Duodenal mucosa (tissue), 2 donors: Measurements from ENCODE around the gene PDLIM1.

Experiments
- H3K27ac ChIP-seq: one replicate; pipeline ENCODE4 v1.7.0; 2013; ENCODE audit warnings: low read depth, low read length
- H3K27me3 ChIP-seq, 2 donors: one replicate each; pipeline ENCODE4 v1.7.0; 2013; ENCODE audit warnings: low read length in 2 of 2, control low read depth in 1 of 2; ENCODE audit not compliant: insufficient read depth in 2 of 2, control insufficient read depth in 1 of 2
- H3K36me3 ChIP-seq, 2 donors: one replicate each; pipeline ENCODE4 v1.7.0; 2013; ENCODE audit warnings: low read length in 2 of 2, control low read depth in 1 of 2; ENCODE audit not compliant: insufficient read depth in 2 of 2, control insufficient read depth in 1 of 2
- H3K4me1 ChIP-seq, 2 donors: one replicate each; pipeline ENCODE4 v1.7.0; 2013; ENCODE audit warnings: low read length in 2 of 2, control low read depth in 1 of 2; ENCODE audit not compliant: insufficient read depth in 2 of 2, control insufficient read depth in 1 of 2
- H3K4me3 ChIP-seq, 2 donors: one replicate each; pipeline ENCODE4 v1.7.0; 2013; ENCODE audit warnings: low read length in 2 of 2, low read depth in 1 of 2
- H3K9ac ChIP-seq, 2 donors: one replicate each; pipeline ENCODE4 v1.7.0; 2013; ENCODE audit warnings: low read length in 2 of 2, low read depth in 1 of 2
- H3K9me3 ChIP-seq, 2 donors: one replicate each; pipeline ENCODE4 v1.7.0; 2013; ENCODE audit warnings: low read length in 2 of 2, control low read depth in 1 of 2; ENCODE audit not compliant: control insufficient read depth in 1 of 2

PDLIM1 gene

DNA sequence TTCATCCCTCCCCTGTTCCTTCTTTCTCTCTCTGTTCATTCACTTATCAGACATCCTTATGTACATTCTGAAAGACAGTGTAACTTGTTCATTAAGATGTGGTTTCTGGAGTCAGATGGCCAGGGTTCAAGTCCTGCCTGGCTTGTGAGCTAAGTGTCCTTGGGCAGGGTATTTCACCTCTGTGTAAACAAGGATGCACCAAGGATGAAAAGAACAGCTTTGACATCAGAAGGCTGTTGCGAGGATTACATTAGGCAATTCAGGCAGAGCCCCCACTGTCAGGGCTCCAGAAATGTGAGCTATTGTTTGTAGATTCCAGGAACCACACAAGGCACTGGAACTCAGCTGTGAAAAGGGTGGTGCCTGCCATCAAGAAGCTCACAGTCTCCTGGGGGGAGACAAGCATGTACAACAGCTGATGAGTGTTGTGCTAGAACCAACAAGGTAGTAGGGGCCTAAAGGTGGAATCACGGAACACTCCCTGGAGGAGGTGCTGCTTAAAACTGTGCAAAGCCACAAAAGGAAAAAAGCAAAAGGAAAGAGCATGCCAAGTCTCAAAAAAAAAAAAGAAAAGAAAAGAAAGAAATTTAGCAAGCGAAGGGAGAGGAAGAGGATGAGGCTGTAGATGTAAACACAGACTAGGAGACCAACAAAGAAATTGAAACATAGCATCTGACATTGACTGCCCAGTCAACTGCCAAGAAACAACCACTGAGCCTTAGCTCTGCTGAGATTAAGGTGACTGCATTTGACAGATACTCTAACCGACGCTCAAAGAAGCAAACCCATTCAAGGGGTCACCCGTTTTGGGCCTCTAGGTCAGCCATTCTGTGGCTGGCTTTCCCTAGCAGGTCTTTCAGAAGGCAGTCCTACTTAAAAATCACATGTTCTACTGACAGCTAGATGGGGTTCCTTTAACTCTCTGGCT, 12.5 kb downstream of the PDLIM1 start:
- H3K9ac ChIP-seq: no peak overlapping the region
- no peaks in the 10 kb centered on the region for H3K36me3 ChIP-seq
- no peaks in the 10 kb centered on the region for H3K27me3 ChIP-seq
- H3K9me3 ChIP-seq: no peaks in the 10 kb centered on the region
- peak overlapping the region; percentile 34 for H3K27ac ChIP-seq
- peak overlapping the region in 1 of 2 donors; percentile 11 for H3K4me3 ChIP-seq
- peaks cover 49 to 54% of the 10 kb centered on the region in 2 donors for H3K4me1 ChIP-seq

DNA sequence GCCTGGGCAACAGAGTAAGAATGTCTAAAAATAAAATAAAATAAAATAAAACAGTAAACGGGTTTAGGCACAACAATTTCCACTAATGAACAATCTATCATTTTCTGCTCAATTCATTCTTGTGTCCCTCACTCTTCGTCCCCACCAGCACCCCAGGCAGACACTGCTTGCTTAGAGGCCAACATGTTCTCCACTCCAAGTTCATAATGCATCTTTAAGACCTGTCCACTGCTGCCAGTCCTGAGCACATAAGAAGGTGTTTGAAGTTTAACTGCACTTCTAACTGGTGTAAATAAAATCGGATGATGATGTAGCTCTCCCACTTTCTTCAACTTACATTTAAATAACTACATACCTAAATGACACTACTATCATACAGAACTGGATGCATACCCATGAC, 13.2 kb downstream of the PDLIM1 start:
- no peak overlapping the region for H3K9ac ChIP-seq
- H3K4me3 ChIP-seq: no peak overlapping the region
- no peak overlapping the region for H3K27ac ChIP-seq
- H3K9me3 ChIP-seq: no peaks in the 10 kb centered on the region
- H3K36me3 ChIP-seq: no peaks in the 10 kb centered on the region
- H3K27me3 ChIP-seq: no peaks in the 10 kb centered on the region
- peaks cover 53 to 61% of the 10 kb centered on the region in 2 donors for H3K4me1 ChIP-seq

DNA sequence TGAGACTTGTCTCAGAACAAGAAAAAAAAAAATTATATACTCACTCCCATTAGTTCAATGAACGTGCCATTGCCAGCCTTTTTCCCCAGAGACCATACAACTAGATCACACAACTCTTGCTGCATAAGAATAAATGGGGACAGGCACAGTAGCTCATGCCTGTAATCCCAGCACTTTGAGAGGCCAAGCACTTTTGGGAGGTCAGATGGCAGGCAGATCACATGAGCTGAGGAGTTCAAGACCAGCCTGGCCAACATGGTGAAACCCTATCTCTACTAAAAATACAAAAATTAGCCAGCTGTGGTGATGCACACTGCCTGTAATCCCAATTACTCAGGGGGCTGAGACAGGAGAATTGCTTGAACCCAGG, 13.6 kb downstream of the PDLIM1 start:
- Histone ChIP-seq H3K27me3 (no peaks in the 10 kb centered on the region), H3K4me1 (peaks cover 50 to 57% of the 10 kb centered on the region in 2 donors), H3K9me3 (no peaks in the 10 kb centered on the region), H3K9ac (no peak overlapping the region), H3K27ac (no peak overlapping the region), H3K4me3 (no peak overlapping the region), H3K36me3 (no peaks in the 10 kb centered on the region)

DNA sequence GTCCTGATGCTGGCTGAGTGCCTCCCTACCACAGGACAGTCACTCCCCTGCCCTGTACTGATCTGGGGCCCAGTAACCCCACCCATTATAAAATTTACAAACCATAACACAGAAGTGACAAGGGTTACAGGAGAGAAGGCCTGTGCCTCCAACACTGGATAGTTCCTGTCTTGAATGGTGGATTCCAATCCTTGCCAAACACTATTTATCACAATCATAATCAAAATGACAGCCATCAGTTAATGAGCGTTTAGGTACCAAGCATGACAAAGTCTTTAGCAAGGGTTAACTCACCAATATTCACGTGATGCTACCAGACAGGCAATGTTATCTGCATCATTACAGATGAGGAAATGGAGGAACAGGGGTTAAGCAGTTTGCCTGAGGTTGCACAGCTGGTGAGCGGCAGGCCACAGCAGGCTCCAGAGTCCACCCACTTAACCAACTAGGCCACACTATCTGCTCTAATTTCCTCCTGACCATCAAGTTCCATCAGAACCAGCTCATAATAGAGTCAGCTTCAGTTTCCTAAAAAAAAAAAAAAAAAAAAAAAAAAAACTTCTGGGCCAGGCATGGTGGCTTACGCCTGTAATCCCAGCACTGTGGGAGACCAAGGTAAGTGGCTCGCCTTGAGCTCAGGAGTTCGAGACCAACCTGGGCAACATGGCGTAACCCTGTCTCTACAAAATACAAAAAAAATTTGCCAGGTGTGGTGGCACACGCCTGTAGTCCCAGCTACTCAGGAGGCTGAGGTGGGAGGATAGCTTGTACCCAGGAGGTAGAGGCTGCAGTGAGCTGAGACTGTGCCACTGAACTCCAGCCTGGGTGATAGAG, 14.2 kb downstream of the PDLIM1 start:
- Histone ChIP-seq H3K27me3 (no peaks in the 10 kb centered on the region), H3K4me3 (no peak overlapping the region), H3K9ac (peak overlapping the region in 1 of 2 donors; percentile 36), H3K4me1 (peaks cover 46 to 56% of the 10 kb centered on the region in 2 donors), H3K36me3 (no peaks in the 10 kb centered on the region), H3K27ac (peak overlapping the region; percentile 72), H3K9me3 (no peaks in the 10 kb centered on the region)

DNA sequence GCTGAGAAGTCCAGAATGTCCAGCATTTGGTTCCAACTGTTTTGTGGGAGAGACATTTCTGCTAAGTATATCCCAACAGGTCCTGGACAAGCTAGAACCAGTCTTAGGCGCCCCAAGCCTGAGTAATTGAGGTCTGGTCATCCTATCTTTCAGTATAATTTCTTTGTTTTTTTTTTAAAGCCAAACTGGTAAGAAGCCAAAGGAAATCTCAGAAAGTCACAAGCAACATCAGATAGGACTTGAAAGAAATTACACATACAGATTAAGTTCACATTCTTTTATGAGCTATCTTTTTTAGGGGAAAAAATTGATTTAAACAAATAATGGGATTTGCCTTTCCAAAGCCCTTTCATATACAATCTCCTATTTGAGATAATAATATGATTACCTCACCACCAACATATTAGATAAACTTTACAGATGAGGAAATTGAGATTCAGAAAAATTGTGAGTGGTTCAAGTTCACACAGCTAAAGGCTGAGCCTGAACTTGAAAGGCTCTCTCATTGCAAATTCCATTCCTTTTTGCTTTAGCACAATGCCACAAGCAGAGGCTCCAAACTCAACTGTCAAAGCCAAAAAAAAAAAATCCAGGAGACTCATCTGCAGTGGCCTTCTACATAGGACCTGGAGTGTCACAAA, 15.0 kb downstream of the PDLIM1 start:
- H3K4me1 ChIP-seq: peaks cover 46 to 59% of the 10 kb centered on the region in 2 donors
- H3K4me3 ChIP-seq: no peak overlapping the region
- H3K9me3 ChIP-seq: no peaks in the 10 kb centered on the region
- H3K36me3 ChIP-seq: no peaks in the 10 kb centered on the region
- H3K27ac ChIP-seq: peak overlapping the region; percentile 72
- no peak overlapping the region for H3K9ac ChIP-seq
- H3K27me3 ChIP-seq: no peaks in the 10 kb centered on the region

DNA sequence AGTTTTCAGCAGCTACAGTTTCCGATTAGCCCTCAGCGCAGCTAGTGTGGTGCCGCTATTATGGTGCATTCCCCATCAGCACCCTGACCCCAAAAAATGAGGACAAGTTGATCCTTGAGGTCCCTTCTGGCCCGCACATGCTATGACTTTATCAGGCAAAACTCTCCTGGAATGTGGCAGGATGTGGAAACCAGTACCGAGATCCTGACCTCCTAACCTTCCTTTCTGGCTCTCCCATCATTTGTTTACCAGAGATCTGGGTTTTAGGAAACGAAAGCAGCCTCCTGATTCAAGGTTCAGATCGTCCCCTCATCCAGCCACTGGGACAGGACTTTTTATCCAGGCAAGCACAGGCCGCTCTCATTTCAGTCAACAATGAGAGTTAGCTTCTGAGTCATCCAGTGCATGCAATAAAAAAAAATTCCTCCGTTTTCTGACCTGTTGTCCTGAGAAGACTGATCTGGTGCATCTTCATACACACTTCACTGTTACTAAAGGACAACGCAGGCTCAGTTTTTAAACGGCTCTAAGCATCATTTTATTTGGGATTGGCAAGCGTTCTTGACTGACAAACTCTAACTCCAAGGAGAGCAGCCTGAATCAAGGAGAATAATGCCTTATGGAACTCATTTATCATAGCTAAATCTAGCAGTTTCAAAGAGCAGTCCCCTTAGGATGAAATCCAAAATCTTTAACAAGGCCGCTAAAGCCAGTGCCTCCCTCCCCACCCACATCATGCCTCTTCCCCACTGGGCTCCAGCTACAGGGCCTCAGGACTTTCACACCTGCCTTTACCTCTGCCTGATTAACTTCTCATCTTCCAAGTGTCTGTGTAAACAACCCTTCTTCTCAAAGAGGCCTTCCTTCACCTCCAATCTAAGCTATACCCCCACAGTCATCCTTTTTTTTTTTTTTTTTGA, 17.1 kb downstream of the PDLIM1 start:
- H3K4me1 ChIP-seq: peaks cover 51 to 54% of the 10 kb centered on the region in 2 donors
- H3K36me3 ChIP-seq: peaks cover 2 to 7% of the 10 kb centered on the region in 2 donors
- no peaks in the 10 kb centered on the region for H3K9me3 ChIP-seq
- peak overlapping the region; percentile 72 for H3K27ac ChIP-seq
- H3K4me3 ChIP-seq: peak overlapping the region in 1 of 2 donors; percentile 29
- H3K9ac ChIP-seq: peak overlapping the region; percentile 18 to 27
- no peaks in the 10 kb centered on the region for H3K27me3 ChIP-seq

DNA sequence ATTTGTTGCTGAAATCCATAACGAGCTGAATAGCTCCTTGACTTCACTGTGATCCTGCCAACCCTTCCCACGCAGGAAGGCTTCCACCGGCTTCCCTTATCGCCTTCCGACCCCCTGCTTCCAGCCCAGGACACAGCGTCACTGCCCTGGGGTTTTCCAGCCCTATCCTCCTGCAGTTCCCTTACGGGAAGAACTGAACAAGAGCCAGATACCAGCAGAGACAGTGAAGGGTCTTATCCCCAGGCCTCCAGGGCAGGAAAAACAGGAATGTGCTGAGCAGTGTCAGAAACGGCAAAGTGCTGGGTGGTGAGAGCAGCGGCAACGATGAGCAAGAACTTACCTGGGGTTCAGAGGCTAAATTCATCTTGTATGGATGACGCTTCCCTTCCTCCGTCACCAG, 22.4 kb downstream of the PDLIM1 start:
- no peaks in the 10 kb centered on the region for H3K27me3 ChIP-seq
- H3K9ac ChIP-seq: peak overlapping the region; percentile 10 to 39
- peaks cover 15 to 30% of the 10 kb centered on the region in 2 donors for H3K36me3 ChIP-seq
- H3K9me3 ChIP-seq: no peaks in the 10 kb centered on the region
- no peak overlapping the region for H3K4me3 ChIP-seq
- H3K27ac ChIP-seq: peak overlapping the region; percentile 60
- peaks cover 41 to 51% of the 10 kb centered on the region in 2 donors for H3K4me1 ChIP-seq

DNA sequence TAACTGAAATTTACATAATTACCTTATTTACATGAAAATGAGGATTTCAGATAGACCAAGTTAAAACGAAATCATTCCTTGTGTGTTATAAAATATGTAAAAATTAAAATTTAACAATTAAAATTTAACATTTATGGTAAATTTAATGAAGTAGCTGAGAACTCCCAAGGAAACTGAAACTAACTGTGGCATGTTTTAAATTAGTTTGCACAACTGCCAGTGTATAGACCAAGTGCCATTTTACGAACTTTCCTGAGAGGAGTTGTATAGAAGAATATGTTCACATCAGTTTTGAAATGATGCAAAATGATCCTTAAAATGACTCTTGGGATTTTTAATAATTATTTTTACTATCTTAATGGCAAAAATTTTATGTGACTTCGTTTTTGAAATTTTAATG, 23.6 kb downstream of the PDLIM1 start:
- peaks cover 37 to 43% of the 10 kb centered on the region in 2 donors for H3K4me1 ChIP-seq
- no peaks in the 10 kb centered on the region for H3K27me3 ChIP-seq
- H3K4me3 ChIP-seq: no peak overlapping the region
- no peak overlapping the region for H3K27ac ChIP-seq
- H3K9me3 ChIP-seq: no peaks in the 10 kb centered on the region
- H3K9ac ChIP-seq: peak overlapping the region in 1 of 2 donors; percentile 10
- peaks cover 25 to 40% of the 10 kb centered on the region in 2 donors for H3K36me3 ChIP-seq

DNA sequence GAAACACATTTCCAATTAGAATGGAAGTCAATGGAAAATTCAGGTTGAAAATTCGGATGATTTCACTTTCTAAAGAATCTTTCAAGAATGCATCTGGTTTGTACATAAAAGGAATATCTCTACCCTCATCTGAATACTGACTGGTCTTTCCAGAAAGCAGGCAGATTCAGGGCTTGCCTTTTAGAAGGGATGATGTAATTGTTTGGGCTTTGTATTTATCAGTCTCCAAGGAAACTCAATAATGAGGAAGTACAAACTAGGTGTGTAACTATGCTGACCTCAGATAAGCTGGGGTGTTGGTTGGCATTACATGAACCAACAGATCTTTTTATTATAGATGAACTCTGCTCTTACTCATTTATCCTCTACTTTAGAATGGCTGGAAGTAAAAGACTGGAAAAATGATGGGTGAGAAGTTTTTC, 24.1 kb downstream of the PDLIM1 start:
- no peaks in the 10 kb centered on the region for H3K27me3 ChIP-seq
- peak overlapping the region; percentile 85 for H3K27ac ChIP-seq
- H3K9ac ChIP-seq: peak overlapping the region in 1 of 2 donors; percentile 70
- peaks cover 38 to 42% of the 10 kb centered on the region in 2 donors for H3K4me1 ChIP-seq
- no peaks in the 10 kb centered on the region for H3K9me3 ChIP-seq
- H3K4me3 ChIP-seq: no peak overlapping the region
- peaks cover 28 to 45% of the 10 kb centered on the region in 2 donors for H3K36me3 ChIP-seq
